ENCODE data around the gene CEPT1. TPM values are rescaled to one million over a fixed set of nuclear protein-coding genes. Genes with fewer than 3 reads are reported as not detected.
A peak's percentile ranks its signal among the peaks of the same experiment; 100 is the strongest.

CEPT1 gene
- total and polyA plus RNA-seq, 9 of the 15 experiments (the other 6 are each of a cell fraction or from before 2014, with no cell fraction given), result 24.4 to 72.6 (median 42.4) TPM

DNA sequence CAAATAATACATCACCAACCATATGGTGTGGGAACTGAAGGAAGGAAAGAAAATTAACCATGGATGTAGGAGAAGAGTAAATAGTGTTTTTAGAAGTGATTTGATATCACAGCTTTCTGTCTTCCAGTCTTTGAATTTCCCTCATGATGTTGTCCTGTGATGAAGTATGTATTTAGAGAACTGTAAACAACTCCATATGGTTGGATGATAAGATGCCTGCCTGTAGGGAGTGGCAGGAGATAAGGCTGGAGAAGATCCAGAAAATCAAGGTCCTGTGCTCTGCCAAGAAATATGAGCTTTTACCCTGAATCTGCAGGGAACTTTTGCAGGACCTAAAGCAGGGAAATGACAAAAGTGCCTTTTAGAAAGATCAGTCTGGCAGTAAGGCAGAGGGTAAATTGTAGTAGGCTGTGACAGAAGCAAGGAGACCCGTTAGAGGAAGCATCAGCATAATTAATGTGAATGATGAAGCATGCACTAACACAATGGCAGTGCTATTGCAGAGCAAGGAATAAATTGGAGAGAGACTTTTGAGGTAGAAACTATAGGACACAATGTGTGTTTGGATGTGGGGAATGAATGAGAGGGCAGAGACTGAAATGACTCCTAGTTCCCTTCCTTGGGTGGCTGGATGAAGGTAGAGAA lies 21.9 kb downstream of the CEPT1 start (continued):
- TF ChIP-seq, protein P1, sequence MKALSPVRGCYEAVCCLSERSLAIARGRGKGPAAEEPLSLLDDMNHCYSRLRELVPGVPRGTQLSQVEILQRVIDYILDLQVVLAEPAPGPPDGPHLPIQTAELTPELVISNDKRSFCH (CRISPR knock-in tag; IDR thresholded peaks at IDR 0.05), result no peak
- TF ChIP-seq, protein P1 (tag; IDR thresholded peaks at IDR 0.05), result no peak
- TF ChIP-seq ZBTB1 (CRISPR knock-in tag; IDR thresholded peaks at IDR 0.05; ENCODE audit: borderline replicate concordance, low read depth) (no peak), GATAD2B (IDR thresholded peaks at IDR 0.05; ENCODE audit: borderline replicate concordance) (peak; percentile 53; the same call in 1 of the 2 replicates), ASH1L (IDR thresholded peaks at IDR 0.05; ENCODE audit: borderline replicate concordance, low read depth, partially characterized antibody) (no peak), ZNF41 (CRISPR knock-in tag; conservative IDR thresholded peaks at IDR 0.05) (0 out of 2 replicates have a peak, but pooled peaks have one; percentile 39), TCF7 (IDR thresholded peaks at IDR 0.05; ENCODE audit: borderline replicate concordance) (no peak), MYC (IDR thresholded peaks at IDR 0.05; ENCODE audit: low read depth, low read length) (peak; percentile 66), MYC (CRISPR knock-in tag; IDR thresholded peaks at IDR 0.05; ENCODE audit: borderline replicate concordance, low read depth) (no peak), DIDO1 (tag; IDR thresholded peaks at IDR 0.05; ENCODE audit: low read depth) (no peak; the same call in 1 of the 2 replicates), HNRNPK (IDR thresholded peaks at IDR 0.05; ENCODE audit: low read depth, low read length, poor library complexity, severe bottlenecking) (no peak), SRSF9 (IDR thresholded peaks at IDR 0.05; ENCODE audit: borderline replicate concordance, low read depth, low read length) (no peak), ELF4 (CRISPR knock-in tag; IDR thresholded peaks at IDR 0.05) (peak; percentile 98), NFRKB (IDR thresholded peaks at IDR 0.05; ENCODE audit: low read depth) (no peak), MYNN (IDR thresholded peaks at IDR 0.05) (peak; percentile 62; the same call in 1 of the 2 replicates), MYNN (CRISPR knock-in tag; IDR thresholded peaks at IDR 0.05) (no peak), ZNF778 (CRISPR knock-in tag; IDR thresholded peaks at IDR 0.05) (0 out of 2 replicates have a peak, but pooled peaks have one; percentile 1), ESRRA (IDR thresholded peaks at IDR 0.05; ENCODE audit: borderline replicate concordance, low read depth) (no peak), DDX20 (tag; IDR thresholded peaks at IDR 0.05; ENCODE audit: low read depth) (peak; percentile 32; the same call in 1 of the 2 replicates), CREBBP (IDR thresholded peaks at IDR 0.05; ENCODE audit: low read depth, low read length) (peak; percentile 11), SIN3B (IDR thresholded peaks at IDR 0.05; ENCODE audit: low read depth) (no peak), GABPB2 (CRISPR knock-in tag; conservative IDR thresholded peaks at IDR 0.05) (no peak)
- TF ChIP-seq, protein P2, sequence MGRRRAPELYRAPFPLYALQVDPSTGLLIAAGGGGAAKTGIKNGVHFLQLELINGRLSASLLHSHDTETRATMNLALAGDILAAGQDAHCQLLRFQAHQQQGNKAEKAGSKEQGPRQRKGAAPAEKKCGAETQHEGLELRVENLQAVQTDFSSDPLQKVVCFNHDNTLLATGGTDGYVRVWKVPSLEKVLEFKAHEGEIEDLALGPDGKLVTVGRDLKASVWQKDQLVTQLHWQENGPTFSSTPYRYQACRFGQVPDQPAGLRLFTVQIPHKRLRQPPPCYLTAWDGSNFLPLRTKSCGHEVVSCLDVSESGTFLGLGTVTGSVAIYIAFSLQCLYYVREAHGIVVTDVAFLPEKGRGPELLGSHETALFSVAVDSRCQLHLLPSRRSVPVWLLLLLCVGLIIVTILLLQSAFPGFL (CRISPR knock-in tag; IDR thresholded peaks at IDR 0.05), result no peak
- TF ChIP-seq, protein P3, sequence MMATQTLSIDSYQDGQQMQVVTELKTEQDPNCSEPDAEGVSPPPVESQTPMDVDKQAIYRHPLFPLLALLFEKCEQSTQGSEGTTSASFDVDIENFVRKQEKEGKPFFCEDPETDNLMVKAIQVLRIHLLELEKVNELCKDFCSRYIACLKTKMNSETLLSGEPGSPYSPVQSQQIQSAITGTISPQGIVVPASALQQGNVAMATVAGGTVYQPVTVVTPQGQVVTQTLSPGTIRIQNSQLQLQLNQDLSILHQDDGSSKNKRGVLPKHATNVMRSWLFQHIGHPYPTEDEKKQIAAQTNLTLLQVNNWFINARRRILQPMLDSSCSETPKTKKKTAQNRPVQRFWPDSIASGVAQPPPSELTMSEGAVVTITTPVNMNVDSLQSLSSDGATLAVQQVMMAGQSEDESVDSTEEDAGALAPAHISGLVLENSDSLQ (IDR thresholded peaks at IDR 0.05), result peak; percentile 74
- TF ChIP-seq, protein P4, sequence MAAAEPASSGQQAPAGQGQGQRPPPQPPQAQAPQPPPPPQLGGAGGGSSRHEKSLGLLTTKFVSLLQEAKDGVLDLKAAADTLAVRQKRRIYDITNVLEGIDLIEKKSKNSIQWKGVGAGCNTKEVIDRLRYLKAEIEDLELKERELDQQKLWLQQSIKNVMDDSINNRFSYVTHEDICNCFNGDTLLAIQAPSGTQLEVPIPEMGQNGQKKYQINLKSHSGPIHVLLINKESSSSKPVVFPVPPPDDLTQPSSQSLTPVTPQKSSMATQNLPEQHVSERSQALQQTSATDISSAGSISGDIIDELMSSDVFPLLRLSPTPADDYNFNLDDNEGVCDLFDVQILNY (CRISPR knock-in tag; IDR thresholded peaks at IDR 0.05), result no peak
- TF ChIP-seq, protein P5, sequence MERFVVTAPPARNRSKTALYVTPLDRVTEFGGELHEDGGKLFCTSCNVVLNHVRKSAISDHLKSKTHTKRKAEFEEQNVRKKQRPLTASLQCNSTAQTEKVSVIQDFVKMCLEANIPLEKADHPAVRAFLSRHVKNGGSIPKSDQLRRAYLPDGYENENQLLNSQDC (CRISPR knock-in tag; IDR thresholded peaks at IDR 0.05), result no peak

All from K562 (cell line).